CD1c-positive myeloid dendritic cell (primary cell): ENCODE results near the gene UBE3D.
A peak's percentile ranks its signal among the peaks of the same experiment; 100 is the strongest.
"Not testable (repeated sequence)": the region's sequence is repeated elsewhere in the genome, so short reads cannot be mapped to it uniquely, and the experiment has no call there.

Experiments used
- DNase-seq: peaks from one replicate; pipeline ENCODE4 v3.0.0-alpha.2; 2016; ENCODE audit errors: extremely low spot score

Gene UBE3D

GRCh38 chr6:83055366-83055964 lies 10.2 kb downstream of the UBE3D start:
- peak; percentile 58 for DNase-seq

GRCh38 chr6:83053678-83054077 lies 12.0 kb downstream of the UBE3D start:
- DNase-seq = no peak

GRCh38 chr6:83051377-83052172 lies 14.1 kb downstream of the UBE3D start:
- DNase-seq = no peak

- DNase-seq = no peak
Observed at GRCh38 chr6:83047065-83047754, 18.4 kb downstream of the UBE3D start.

- no peak for DNase-seq
Observed at GRCh38 chr6:83044091-83044768, 21.4 kb downstream of the UBE3D start.

- no peak for DNase-seq
Observed at GRCh38 chr6:83042467-83043053, 23.1 kb downstream of the UBE3D start.

GRCh38 chr6:83038246-83038645 lies 27.4 kb downstream of the UBE3D start:
- no peak for DNase-seq

- DNase-seq = no peak
Observed at GRCh38 chr6:83031689-83032088, 34.0 kb downstream of the UBE3D start.

GRCh38 chr6:83019741-83020140 lies 45.9 kb downstream of the UBE3D start:
- DNase-seq = no peak

- DNase-seq = not testable (repeated sequence)
Observed at GRCh38 chr6:83011131-83011530, 54.5 kb downstream of the UBE3D start.

- no peak for DNase-seq
Observed at GRCh38 chr6:83008626-83009025, 57.0 kb downstream of the UBE3D start.

GRCh38 chr6:83006270-83006905 lies 59.3 kb downstream of the UBE3D start:
- no peak for DNase-seq

- DNase-seq = no peak
Observed at GRCh38 chr6:82996156-82996555, 69.5 kb downstream of the UBE3D start.

- no peak for DNase-seq
Observed at GRCh38 chr6:82995066-82995465, 70.6 kb downstream of the UBE3D start.

- DNase-seq = no peak
Observed at GRCh38 chr6:82989736-82990290, 75.8 kb downstream of the UBE3D start.

- DNase-seq = no peak
Observed at GRCh38 chr6:82988930-82989351, 76.7 kb downstream of the UBE3D start.

GRCh38 chr6:82987951-82988350 lies 77.7 kb downstream of the UBE3D start:
- no peak for DNase-seq

- no peak for DNase-seq
Observed at GRCh38 chr6:82987416-82987815, 78.2 kb downstream of the UBE3D start.

- DNase-seq = no peak
Observed at GRCh38 chr6:82984720-82985119, 80.9 kb downstream of the UBE3D start.

- no peak for DNase-seq
Observed at GRCh38 chr6:82980086-82980485, 85.6 kb downstream of the UBE3D start.

- DNase-seq = no peak
Observed at GRCh38 chr6:82979657-82980056, 86.0 kb downstream of the UBE3D start.
